Breast epithelium (tissue), 4 donors: ENCODE measurements around the gene CHRNA1. TPM values are rescaled to one million over a fixed set of nuclear protein-coding genes. Genes with fewer than 3 reads are reported as not detected.
"Not testable (repeated sequence)": the region's sequence is repeated elsewhere in the genome, so short reads cannot be mapped to it uniquely, and the experiment has no call there.

Experiments used
- DNase-seq, 2 donors: peaks; one replicate each; pipeline ENCODE4 v3.0.0-alpha.2; 2019; ENCODE audit warnings: low spot score in 2 of 2
- H3K27ac ChIP-seq, 2 donors: fragments of 200-600 bp; sonication (generic) in 1 of 2; one replicate each; pipeline ENCODE4 v1.5.1; 2016 to 2019; ENCODE audit warnings: mild to moderate bottlenecking in 1 of 2
- H3K27me3 ChIP-seq, 2 donors: fragments of 200-600 bp; sonication (generic) in 1 of 2; one replicate each; pipeline versions ENCODE4 v1.5.1 to v1.6.0; 2017 to 2019; ENCODE audit warnings: control low read depth in 1 of 2, mild to moderate bottlenecking in 1 of 2
- H3K36me3 ChIP-seq: fragments of 200-600 bp; one replicate; pipeline ENCODE4 v1.5.1; 2019
- H3K4me1 ChIP-seq, 2 donors: fragments of 200-600 bp; sonication (generic); one replicate each; pipeline ENCODE4 v1.5.1; 2016 to 2019; ENCODE audit warnings: control low read depth in 1 of 2
- H3K4me3 ChIP-seq, 3 donors: fragments of 200-600 bp; sonication (generic); 1 replicate in 2 of 3; 2 replicates in 1 of 3; pipeline ENCODE4 v1.5.1; 2016 to 2019; ENCODE audit warnings: mild to moderate bottlenecking in 3 of 3, moderate library complexity in 2 of 3
- H3K9me3 ChIP-seq, 2 donors: fragments of 200-600 bp; sonication (generic) in 1 of 2; one replicate each; pipeline ENCODE4 v1.5.1; 2016 to 2019; ENCODE audit warnings: control low read depth in 1 of 2
- CTCF ChIP-seq, 3 donors: fragments of 450-650 bp; IDR thresholded peaks; one replicate each; pipeline ENCODE4 v1.5.1; 2016 to 2017; ENCODE audit warnings: antibody characterized with exemption in 3 of 3, mild to moderate bottlenecking in 3 of 3, moderate library complexity in 3 of 3
- POLR2A ChIP-seq: fragments of 450-650 bp; IDR thresholded peaks from one replicate; pipeline ENCODE4 v1.6.1; 2016; ENCODE audit warnings: antibody characterized with exemption, mild to moderate bottlenecking, moderate library complexity
- POLR2AphosphoS5 ChIP-seq, 3 donors: sonication (generic); formaldehyde crosslinking; IDR thresholded peaks; one replicate each; pipeline ENCODE4 v1.6.1; 2017; ENCODE audit warnings: antibody characterized with exemption in 3 of 3
- intact Hi-C: fragments of 100-400 bp; cut with DNase I; formaldehyde crosslinking; loops from one replicate; pipeline ENCODE4 v1.15.1; 2023; ENCODE audit warnings: low total_unique reads
- total RNA-seq, 3 donors: library from RNA; depleted of rRNA; stranded (reverse); fragments of >200 nt; gene quantifications; one replicate each; pipeline ENCODE4 v1.1.0, GENCODE V29; 2016

The CHRNA1 gene
- total RNA-seq, 3 donors from 2014 or later: 8.2 TPM; not detected in 2

- TF ChIP-seq CTCF (IDR thresholded peaks at IDR 0.05) (no peak), POLR2AphosphoS5 (IDR thresholded peaks at IDR 0.05) (no peak), POLR2A (no peak)
- DNase-seq: no peak
- H3K36me3 ChIP-seq: no peaks in the 10 kb centered on the region
- no peaks in the 10 kb centered on the region for H3K27me3 ChIP-seq
- no peaks in the 10 kb centered on the region for H3K4me1 ChIP-seq
- no peak overlapping the region for H3K4me3 ChIP-seq
- H3K27ac ChIP-seq: no peak overlapping the region
- intact Hi-C loops: no loop called here
- H3K9me3 ChIP-seq: no peaks in the 10 kb centered on the region
These were observed 45.7 kb downstream of the CHRNA1 start for GRCh38 chr2:174718591-174718990.

DNA sequence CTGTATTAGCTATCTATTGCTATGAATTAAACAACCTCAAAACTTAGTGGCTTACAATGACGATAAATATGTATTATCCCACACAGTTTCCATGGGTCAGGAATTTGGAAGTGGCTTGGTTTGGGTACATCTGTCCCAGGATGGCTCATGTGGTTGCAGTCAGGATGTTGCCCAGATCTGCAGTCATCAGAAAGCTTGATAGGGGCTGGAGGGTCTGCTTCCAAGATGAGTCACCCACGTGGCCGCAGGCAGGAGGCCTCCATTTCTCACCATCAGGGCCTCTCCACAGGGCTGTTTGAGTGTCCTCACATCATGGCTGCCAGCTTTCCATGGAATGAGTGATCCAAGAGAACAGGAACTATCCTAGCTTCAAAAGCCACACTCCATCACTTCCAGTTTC lies 46.4 kb downstream of the CHRNA1 start:
- Histone ChIP-seq H3K4me3 (no peak overlapping the region), H3K27me3 (no peaks in the 10 kb centered on the region), H3K4me1 (no peaks in the 10 kb centered on the region), H3K36me3 (no peaks in the 10 kb centered on the region), H3K27ac (no peak overlapping the region), H3K9me3 (no peaks in the 10 kb centered on the region)
- TF ChIP-seq POLR2A (no peak), CTCF (IDR thresholded peaks at IDR 0.05) (no peak), POLR2AphosphoS5 (IDR thresholded peaks at IDR 0.05) (no peak)
- intact Hi-C loops: no loop called here
- no peak for DNase-seq

- DNase-seq: no peak
- TF ChIP-seq POLR2A: no peak
- TF ChIP-seq POLR2AphosphoS5 (IDR thresholded peaks at IDR 0.05): no peak
- Histone ChIP-seq H3K27ac (no peak overlapping the region), H3K9me3 (no peaks in the 10 kb centered on the region), H3K4me3 (no peak overlapping the region), H3K36me3 (no peaks in the 10 kb centered on the region), H3K4me1 (no peaks in the 10 kb centered on the region), H3K27me3 (no peaks in the 10 kb centered on the region)
- intact Hi-C loops: no loop called here
These were observed 47.0 kb downstream of the CHRNA1 start for GRCh38 chr2:174717273-174717672.

GRCh38 chr2:174716785-174717184 lies 47.5 kb downstream of the CHRNA1 start:
- H3K27me3 ChIP-seq: no peaks in the 10 kb centered on the region
- no peak for TF ChIP-seq POLR2A
- TF ChIP-seq CTCF (IDR thresholded peaks at IDR 0.05): no peak
- no peak for TF ChIP-seq POLR2AphosphoS5 (IDR thresholded peaks at IDR 0.05)
- intact Hi-C loops: no loop called here
- H3K9me3 ChIP-seq: no peaks in the 10 kb centered on the region
- no peak for DNase-seq
- no peaks in the 10 kb centered on the region for H3K4me1 ChIP-seq
- no peak overlapping the region for H3K4me3 ChIP-seq
- H3K36me3 ChIP-seq: no peaks in the 10 kb centered on the region
- no peak overlapping the region for H3K27ac ChIP-seq

DNA sequence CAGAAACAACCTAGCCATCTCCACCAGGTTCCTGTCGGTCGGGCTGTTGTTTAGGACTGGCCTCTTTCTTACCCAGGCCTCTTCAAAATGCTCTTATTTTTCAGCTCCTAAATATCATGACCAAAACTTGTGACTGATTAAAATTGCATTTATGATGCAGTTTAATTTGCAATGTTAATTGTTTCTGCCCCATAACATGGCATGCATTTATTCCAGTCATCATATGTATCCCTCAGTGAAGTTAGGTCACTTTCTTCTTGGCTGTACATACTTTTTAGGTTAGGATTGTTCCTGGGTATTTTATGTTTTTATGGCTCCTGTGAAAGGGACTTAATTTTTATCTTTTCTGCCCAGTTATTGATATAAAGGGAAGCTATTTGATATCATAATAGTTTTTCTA lies 50.6 kb downstream of the CHRNA1 start:
- intact Hi-C loops: no loop called here
- H3K36me3 ChIP-seq: no peaks in the 10 kb centered on the region
- TF ChIP-seq POLR2A (no peak), POLR2AphosphoS5 (IDR thresholded peaks at IDR 0.05) (no peak), CTCF (IDR thresholded peaks at IDR 0.05) (no peak)
- H3K27ac ChIP-seq: no peak overlapping the region
- no peaks in the 10 kb centered on the region for H3K27me3 ChIP-seq
- no peaks in the 10 kb centered on the region for H3K4me1 ChIP-seq
- peaks cover 0 to 3% of the 10 kb centered on the region in 2 donors for H3K9me3 ChIP-seq
- no peak for DNase-seq
- H3K4me3 ChIP-seq: no peak overlapping the region

- no peak for DNase-seq
- H3K4me1 ChIP-seq: no peaks in the 10 kb centered on the region
- intact Hi-C loops: no loop called here
- TF ChIP-seq CTCF (IDR thresholded peaks at IDR 0.05) (no peak), POLR2AphosphoS5 (IDR thresholded peaks at IDR 0.05) (no peak), POLR2A (no peak)
- no peak overlapping the region for H3K4me3 ChIP-seq
- no peak overlapping the region for H3K27ac ChIP-seq
- peaks cover 0 to 3% of the 10 kb centered on the region in 2 donors for H3K9me3 ChIP-seq
- H3K27me3 ChIP-seq: no peaks in the 10 kb centered on the region
- H3K36me3 ChIP-seq: no peaks in the 10 kb centered on the region
These were observed 53.1 kb downstream of the CHRNA1 start for GRCh38 chr2:174711206-174711605.

GRCh38 chr2:174709416-174710004 lies 54.8 kb downstream of the CHRNA1 start:
- intact Hi-C loops, H3K4me1 ChIP-seq, H3K27me3 ChIP-seq, H3K9me3 ChIP-seq, DNase-seq, H3K27ac ChIP-seq, H3K36me3 ChIP-seq, H3K4me3 ChIP-seq: not testable (repeated sequence)
